H9 (cell line): ENCODE data around the gene IRF2BP2. TPM values are rescaled to one million over a fixed set of nuclear protein-coding genes. Genes with fewer than 3 reads are reported as not detected.
A peak's percentile ranks its signal among the peaks of the same experiment; 100 is the strongest.

Experiments used
- DNase-seq: peaks from one replicate; pipeline ENCODE4 v3.0.0-alpha.2; 2017
- H2AFZ ChIP-seq: one replicate; pipeline ENCODE4 v1.6.1; 2013; ENCODE audit warnings: mild to moderate bottlenecking, low read length, control low read depth, moderate library complexity
- H2AK5ac ChIP-seq: 2 replicates; pipeline ENCODE4 v1.6.1; 2013; ENCODE audit warnings: low read length, control low read depth, mixed read lengths; ENCODE audit not compliant: insufficient read length
- H2BK120ac ChIP-seq: one replicate; pipeline ENCODE4 v1.6.1; 2013; ENCODE audit warnings: low read depth, mild to moderate bottlenecking, low read length, control low read depth, inconsistent platforms; ENCODE audit not compliant: poor library complexity, severe bottlenecking
- H2BK12ac ChIP-seq: 2 replicates; pipeline ENCODE4 v1.6.1; 2013; ENCODE audit warnings: low read length, control low read depth, mixed read lengths, low read depth; ENCODE audit not compliant: insufficient read length
- H2BK15ac ChIP-seq: 2 replicates; pipeline ENCODE4 v1.6.1; 2013; ENCODE audit warnings: low read depth, low read length, control low read depth
- H2BK20ac ChIP-seq: one replicate; pipeline ENCODE4 v1.6.1; 2013; ENCODE audit warnings: low read depth, mild to moderate bottlenecking, low read length, control low read depth, inconsistent platforms; ENCODE audit not compliant: poor library complexity, severe bottlenecking
- H2BK5ac ChIP-seq: 2 replicates; pipeline ENCODE4 v1.6.1; 2013; ENCODE audit warnings: low read length, control low read depth, mixed read lengths; ENCODE audit not compliant: insufficient read length
- H3K14ac ChIP-seq: 2 replicates; pipeline ENCODE4 v1.6.1; 2013; ENCODE audit warnings: low read length, control low read depth; ENCODE audit not compliant: insufficient read depth
- H3K18ac ChIP-seq: 2 replicates; pipeline ENCODE4 v1.6.1; 2013; ENCODE audit warnings: low read depth, mild to moderate bottlenecking, mixed read lengths, low read length, control low read depth; ENCODE audit not compliant: insufficient read length
- H3K23ac ChIP-seq: 2 replicates; pipeline ENCODE4 v1.6.1; 2013; ENCODE audit warnings: low read length, control low read depth, mixed read lengths, low read depth; ENCODE audit not compliant: insufficient read length
- H3K23me2 ChIP-seq: 2 replicates; pipeline ENCODE4 v1.6.1; 2013; ENCODE audit warnings: low read depth, mild to moderate bottlenecking, mixed read lengths, low read length, control low read depth; ENCODE audit not compliant: insufficient read length, poor library complexity, severe bottlenecking
- H3K27ac ChIP-seq: 2 replicates; pipeline ENCODE4 v1.5.1; 2013; ENCODE audit warnings: low read length, control low read depth, mixed read lengths, low read depth; ENCODE audit not compliant: insufficient read length
- H3K27me3 ChIP-seq: 2 replicates; pipeline ENCODE4 v1.6.1; 2013; ENCODE audit warnings: low read length, control low read depth, inconsistent platforms; ENCODE audit not compliant: insufficient read depth
- H3K4ac ChIP-seq: 2 replicates; pipeline ENCODE4 v1.6.1; 2013; ENCODE audit warnings: low read depth, mild to moderate bottlenecking, control low read depth, inconsistent platforms, low read length, moderate library complexity
- H3K4me1 ChIP-seq: 2 replicates; pipeline ENCODE4 v1.6.1; 2013; ENCODE audit warnings: low read length, control low read depth, inconsistent platforms; ENCODE audit not compliant: insufficient read depth
- H3K4me2 ChIP-seq: 2 replicates; pipeline ENCODE4 v1.6.1; 2013; ENCODE audit warnings: low read length, control low read depth, mixed read lengths; ENCODE audit not compliant: insufficient read length, insufficient read depth
- H3K56ac ChIP-seq: 2 replicates; pipeline ENCODE4 v1.6.1; 2013; ENCODE audit warnings: low read depth, mild to moderate bottlenecking, mixed read lengths, low read length, control low read depth; ENCODE audit not compliant: insufficient read length
- H3K79me1 ChIP-seq: 2 replicates; pipeline ENCODE4 v1.6.1; 2013; ENCODE audit warnings: low read depth, mild to moderate bottlenecking, moderate library complexity, low read length, control low read depth, inconsistent platforms; ENCODE audit not compliant: insufficient read depth, poor library complexity, severe bottlenecking
- H3K79me2 ChIP-seq: 2 replicates; pipeline ENCODE4 v1.6.1; 2013; ENCODE audit warnings: low read length, control low read depth, inconsistent platforms; ENCODE audit not compliant: insufficient read depth
- H3K9ac ChIP-seq: 2 replicates; pipeline ENCODE4 v1.6.1; 2013; ENCODE audit warnings: low read length, control low read depth, mixed read lengths; ENCODE audit not compliant: insufficient read length; ENCODE audit errors: extremely low read depth
- H3K9me3 ChIP-seq: one replicate; pipeline ENCODE4 v1.6.1; 2013; ENCODE audit warnings: low read depth, low read length, inconsistent platforms; ENCODE audit not compliant: control insufficient read depth
- H3T11ph ChIP-seq: one replicate; pipeline ENCODE4 v1.6.1; 2013; ENCODE audit warnings: mild to moderate bottlenecking, low read length, control low read depth, inconsistent platforms
- H4K20me1 ChIP-seq: one replicate; pipeline ENCODE4 v1.6.1; 2013; ENCODE audit not compliant: control insufficient read depth, insufficient read length, insufficient read depth
- H4K5ac ChIP-seq: 2 replicates; pipeline ENCODE4 v1.6.1; 2013; ENCODE audit warnings: low read depth, mild to moderate bottlenecking, mixed read lengths, low read length, control low read depth; ENCODE audit not compliant: insufficient read length
- H4K8ac ChIP-seq: replicated peaks from 2 replicates; pipeline ENCODE4 v1.6.1; 2013; ENCODE audit warnings: low read length, control low read depth, mixed read lengths, low read depth; ENCODE audit not compliant: insufficient read length
- H4K91ac ChIP-seq: 2 replicates; pipeline ENCODE4 v1.6.1; 2013; ENCODE audit warnings: low read depth, mild to moderate bottlenecking, moderate library complexity, mixed read lengths, low read length, control low read depth; ENCODE audit not compliant: insufficient read length
- H3K27ac Mint-ChIP-seq, 3 experiments: 2 replicates in 2 of 3; 3 replicates in 1 of 3; pipeline ENCODE4 v1.8.0; 2020 to 2021; ENCODE audit warnings: mixed read lengths in 3 of 3, mild to moderate bottlenecking in 1 of 3, moderate library complexity in 1 of 3
- H3K27me3 Mint-ChIP-seq: 2 replicates; pipeline ENCODE4 v1.8.0; 2021; ENCODE audit warnings: low read depth, mild to moderate bottlenecking, moderate library complexity, mixed read lengths
- H3K36me3 Mint-ChIP-seq, 3 experiments: 2 replicates in 2 of 3; 3 replicates in 1 of 3; pipeline ENCODE4 v1.8.0; 2020 to 2021; ENCODE audit warnings: low read depth in 3 of 3, mixed read lengths in 3 of 3; ENCODE audit not compliant: insufficient read depth in 1 of 3
- H3K4me1 Mint-ChIP-seq, 2 experiments: 2 replicates each; pipeline ENCODE4 v1.8.0; 2020; ENCODE audit warnings: mixed read lengths in 2 of 2
- H3K4me3 Mint-ChIP-seq, 2 experiments: 2 replicates in 1 of 2; 3 replicates in 1 of 2; pipeline ENCODE4 v1.8.0; 2020 to 2021; ENCODE audit warnings: mild to moderate bottlenecking in 2 of 2, mixed read lengths in 2 of 2, moderate library complexity in 1 of 2
- H3K9me3 Mint-ChIP-seq, 2 experiments: 2 replicates in 1 of 2; 3 replicates in 1 of 2; pipeline ENCODE4 v1.8.0; 2020; ENCODE audit warnings: mild to moderate bottlenecking in 2 of 2, mixed read lengths in 2 of 2, moderate library complexity in 1 of 2
- CTCF ChIP-seq: fragments of 200-600 bp; sonication (generic); conservative IDR thresholded peaks from 3 replicates; pipeline ENCODE4 v1.8.0; 2021; ENCODE audit warnings: antibody characterized with exemption, mild to moderate bottlenecking
- WGBS: extraction: QIAGEN DNeasy Blood & Tissue Kit; methylation state at CpG from one replicate; pipeline ENCODE4 v1.1.7; 2013; ENCODE audit warnings: missing lambda C conversion rate, low lambda C conversion rate, mixed read lengths; ENCODE audit not compliant: insufficient read length; ENCODE audit errors: extremely low coverage; 5-methylcytosine and 5-hydroxymethylcytosine counted together
- total RNA-seq: library from RNA; stranded (reverse); gene quantifications from 2 replicates; pipeline ENCODE4 v1.2.1, GENCODE V29; 2021

IRF2BP2 gene
- total RNA-seq, 1 experiment from 2014 or later = 80.2 TPM

- H3K4me2 ChIP-seq = no peak overlapping the region
- no peak overlapping the region for H3K4me3 Mint-ChIP-seq
Observed at GRCh38 chr1:234617986-234618736, 8.2 kb upstream of the IRF2BP2 start.

More at GRCh38 chr1:234617986-234618736, 8.2 kb upstream of the IRF2BP2 start:
- no peaks in the 10 kb centered on the region for H3K9me3 ChIP-seq
- no peaks in the 10 kb centered on the region for H3K36me3 Mint-ChIP-seq
- H3K9ac ChIP-seq = no peak overlapping the region
- no peak overlapping the region for H2BK12ac ChIP-seq
- no peak overlapping the region for H2BK120ac ChIP-seq
- TF ChIP-seq CTCF = no peak
- peak overlapping the region; percentile 31; the same call in 1 of the 2 replicates for H3K14ac ChIP-seq
- H3K4me1 ChIP-seq = peaks cover 4% of the 10 kb centered on the region; the same call in 1 of the 2 replicates
- no peak overlapping the region for H2BK20ac ChIP-seq
- H3K23me2 ChIP-seq = no peaks in the 10 kb centered on the region
- H2AFZ ChIP-seq = no peak overlapping the region
- no peak overlapping the region for H3K56ac ChIP-seq
- no peak overlapping the region for H3K27ac ChIP-seq
- no peak overlapping the region for H2AK5ac ChIP-seq
- H3K79me2 ChIP-seq = no peaks in the 10 kb centered on the region
- H4K8ac ChIP-seq = no peak overlapping the region
- no peaks in the 10 kb centered on the region for H4K20me1 ChIP-seq
- H4K91ac ChIP-seq = no peak overlapping the region
- H3K79me1 ChIP-seq = no peaks in the 10 kb centered on the region
- H4K5ac ChIP-seq = no peak overlapping the region
- H3K4ac ChIP-seq = no peak overlapping the region
- no peak overlapping the region for H3T11ph ChIP-seq
- no peak for DNase-seq
- no peaks in the 10 kb centered on the region for H3K27me3 ChIP-seq
- no peak overlapping the region for H3K23ac ChIP-seq
- H2BK15ac ChIP-seq = no peak overlapping the region
- H3K18ac ChIP-seq = peak overlapping the region; percentile 45
- H3K4me1 Mint-ChIP-seq = peaks cover 26 to 37% of the 10 kb centered on the region in 2 experiments
- H3K9me3 Mint-ChIP-seq = no peaks in the 10 kb centered on the region; a peak in 1 of 5 replicates
- WGBS = no CpG with 5 or more reads among the region's 7 CpGs
- no peaks in the 10 kb centered on the region for H3K27me3 Mint-ChIP-seq
- H3K27ac Mint-ChIP-seq = peak overlapping the region in 2 of 3 experiments; percentile 71 to 94; a peak in 3 of 7 replicates
- H2BK5ac ChIP-seq = no peak overlapping the region
